Pulmonary artery endothelial cell (primary cell): ENCODE measurements around the gene C16orf87. TPM values are rescaled to one million over a fixed set of nuclear protein-coding genes. Genes with fewer than 3 reads are reported as not detected.
"Not testable (repeated sequence)": the region's sequence is repeated elsewhere in the genome, so short reads cannot be mapped to it uniquely, and the experiment has no call there.

Source experiments
- DNase-seq: peaks from one replicate; pipeline ENCODE4 v3.0.0-alpha.2; 2011; ENCODE audit warnings: low read depth, low spot score
- total RNA-seq: library from RNA; depleted of rRNA; stranded (reverse); fragments of >200 nt; gene quantifications from 2 replicates; pipeline ENCODE4 v1.2.3, GENCODE V29; 2014

C16orf87 gene, protein sequence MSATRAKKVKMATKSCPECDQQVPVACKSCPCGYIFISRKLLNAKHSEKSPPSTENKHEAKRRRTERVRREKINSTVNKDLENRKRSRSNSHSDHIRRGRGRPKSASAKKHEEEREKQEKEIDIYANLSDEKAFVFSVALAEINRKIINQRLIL
- 5.9 and 9.3 TPM in 2 replicates for total RNA-seq

DNA sequence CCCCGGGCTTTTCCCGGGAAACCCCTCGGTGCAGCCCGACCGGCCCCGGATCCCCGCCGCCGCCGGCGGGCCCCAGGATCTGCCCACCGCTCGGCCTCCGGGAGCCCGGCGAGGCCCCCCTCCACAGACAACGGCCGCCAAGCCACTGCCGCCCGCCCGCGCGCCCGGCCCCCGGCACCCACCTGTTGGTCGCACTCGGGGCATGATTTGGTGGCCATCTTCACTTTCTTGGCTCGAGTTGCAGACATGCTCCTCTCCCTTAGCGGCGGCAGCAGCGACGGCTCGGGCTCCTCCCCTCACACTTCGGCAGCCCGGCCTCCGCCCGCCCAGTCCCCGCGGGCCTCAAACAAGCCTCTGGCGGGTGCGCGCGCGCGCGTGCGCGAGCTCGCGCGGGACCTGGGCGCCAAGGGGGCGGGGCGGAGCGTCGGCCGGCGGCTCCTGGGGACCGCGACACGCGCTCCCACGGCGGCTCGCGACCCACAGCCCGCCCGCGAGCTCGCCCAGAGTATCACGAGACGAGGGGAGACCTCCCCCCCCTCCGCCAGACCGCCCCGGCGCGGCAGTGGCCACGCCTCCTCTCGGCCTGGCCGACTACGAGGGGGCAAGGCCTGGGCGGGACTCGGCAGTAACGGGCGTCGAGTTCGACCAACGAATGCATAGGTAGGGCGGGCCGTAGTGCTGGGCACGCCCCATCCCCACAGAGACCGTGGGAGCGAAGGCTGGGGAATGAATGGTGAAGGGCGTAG lies at the start of gene C16orf87:
TSS of gene C16orf87 (minus strand) at position 279 of the 746 bp plus-strand sequence. CDS start at position 248, 31 bp downstream.
- DNase-seq, result peak; percentile 77

GRCh38 chr16:46875243-46875642 lies 44.3 kb upstream of the C16orf87 start:
- DNase-seq, result no peak

- no peak for DNase-seq
These were observed 42.2 kb upstream of the C16orf87 start for GRCh38 chr16:46873201-46873600.

GRCh38 chr16:46871597-46871996 lies 40.6 kb upstream of the C16orf87 start:
- DNase-seq, result no peak

GRCh38 chr16:46868891-46869290 lies 37.9 kb upstream of the C16orf87 start:
- not testable (repeated sequence) for DNase-seq

DNA sequence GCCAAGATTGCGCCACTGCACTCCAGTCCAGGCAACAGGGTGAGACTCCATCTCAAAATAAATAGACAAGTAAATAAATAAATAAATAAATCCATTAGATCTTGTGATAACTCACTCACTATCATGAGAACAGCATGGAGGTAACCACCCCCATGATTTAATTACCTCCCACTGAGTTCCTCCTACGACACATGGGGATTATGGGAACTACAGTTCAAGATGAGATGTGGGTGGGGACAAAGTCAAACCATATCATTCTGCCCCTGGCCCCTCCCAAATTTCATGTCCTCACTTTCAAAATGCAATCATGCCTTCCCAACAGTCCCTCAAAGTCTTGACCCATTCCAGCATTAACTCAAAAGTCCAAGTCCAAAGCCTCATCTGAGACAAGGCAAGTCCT lies 36.5 kb upstream of the C16orf87 start:
- not testable (repeated sequence) for DNase-seq

- no peak for DNase-seq
These were observed 35.3 kb upstream of the C16orf87 start for GRCh38 chr16:46866286-46866685.

DNA sequence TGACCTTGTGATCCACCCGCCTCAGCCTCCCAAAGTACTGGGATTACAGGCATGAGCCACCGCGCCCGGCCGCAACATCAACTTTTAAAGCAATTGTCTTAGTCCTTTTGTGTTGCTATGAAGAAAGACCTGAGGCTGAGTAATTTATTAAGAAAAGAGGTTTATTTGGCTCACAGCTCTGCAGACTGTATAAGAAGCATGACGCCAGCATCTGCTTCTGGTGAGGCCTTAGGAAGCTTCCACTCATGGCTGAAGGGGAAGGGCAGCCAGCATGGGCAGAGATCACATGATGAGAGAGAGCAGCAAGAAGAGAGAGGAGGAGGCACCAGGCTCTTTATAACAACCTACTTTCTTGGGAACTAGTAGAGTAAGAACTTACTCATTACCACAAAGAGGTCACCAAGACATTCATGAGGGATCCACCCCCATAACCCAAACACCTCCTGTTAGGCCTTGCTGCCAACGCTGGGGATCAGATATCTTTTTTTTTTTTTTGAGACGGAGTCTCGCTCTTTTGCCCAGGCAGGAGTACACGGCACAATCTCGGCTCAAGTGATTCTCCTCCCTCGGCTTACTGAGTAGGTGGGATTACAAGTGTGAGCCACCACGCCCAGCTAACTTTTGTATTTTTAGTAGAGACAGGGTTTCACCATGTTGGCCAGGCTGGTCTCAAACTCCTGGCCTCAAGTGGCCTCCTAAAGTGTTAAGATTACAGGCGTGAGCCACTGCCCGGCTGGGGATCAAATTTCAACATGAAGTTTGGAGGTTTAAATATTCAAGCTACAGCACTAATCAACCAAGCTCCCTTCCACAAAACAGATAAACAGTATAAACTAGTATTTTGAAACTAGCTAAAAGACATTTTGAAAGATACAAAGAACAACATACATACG lies 31.8 kb upstream of the C16orf87 start:
- no peak for DNase-seq

DNA sequence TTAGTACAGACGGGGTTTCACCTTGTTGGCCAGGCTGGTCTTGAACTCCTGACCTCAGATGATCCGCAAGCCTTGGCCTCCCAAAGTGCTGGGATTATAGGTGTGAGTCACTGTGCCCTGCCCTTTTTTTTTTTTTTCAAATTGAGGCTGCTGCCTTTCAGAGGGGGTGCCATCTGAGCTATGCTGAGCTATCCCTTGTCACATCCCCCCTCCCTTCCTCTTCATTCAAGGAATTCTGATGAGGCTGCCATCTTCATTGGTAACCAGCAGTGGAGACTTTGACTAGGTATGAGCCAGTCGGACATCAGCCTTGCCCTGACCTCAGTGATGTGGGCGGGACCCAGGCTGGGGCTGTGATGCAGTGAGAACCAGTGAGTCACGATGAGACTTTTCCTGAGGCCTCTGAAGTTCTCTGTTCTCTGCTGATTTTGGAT lies 28.8 kb upstream of the C16orf87 start:
- peak; percentile 39 for DNase-seq

- DNase-seq, result no peak
These were observed 27.2 kb upstream of the C16orf87 start for GRCh38 chr16:46858151-46858550.

DNA sequence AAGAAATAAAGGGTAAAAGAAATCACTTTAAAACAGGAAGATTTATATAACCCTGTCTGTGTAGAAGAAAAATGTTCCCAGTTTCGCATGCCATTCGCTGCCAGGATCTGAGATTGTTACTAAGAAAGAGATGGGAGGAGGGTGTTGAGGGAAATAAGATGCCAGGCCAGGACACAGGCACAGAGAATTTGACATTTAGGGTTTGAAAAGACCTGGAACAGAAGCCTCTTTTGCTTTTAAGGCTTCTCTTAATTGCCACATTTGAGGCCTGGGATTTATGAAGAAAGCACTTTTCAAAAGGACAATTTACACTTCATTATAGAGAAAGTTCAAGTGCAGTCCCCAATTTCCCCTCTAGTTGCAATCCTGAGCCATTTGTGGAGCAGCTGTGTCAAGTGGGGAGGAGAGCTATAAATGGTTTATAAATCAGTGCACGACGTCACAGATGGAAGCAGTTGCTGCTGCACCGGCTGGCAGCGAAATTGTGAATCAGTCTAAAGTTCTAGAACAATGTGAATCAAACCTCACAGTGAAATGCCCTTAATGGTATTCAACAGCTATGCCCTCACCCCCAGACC lies 26.5 kb upstream of the C16orf87 start:
- DNase-seq, result no peak

DNA sequence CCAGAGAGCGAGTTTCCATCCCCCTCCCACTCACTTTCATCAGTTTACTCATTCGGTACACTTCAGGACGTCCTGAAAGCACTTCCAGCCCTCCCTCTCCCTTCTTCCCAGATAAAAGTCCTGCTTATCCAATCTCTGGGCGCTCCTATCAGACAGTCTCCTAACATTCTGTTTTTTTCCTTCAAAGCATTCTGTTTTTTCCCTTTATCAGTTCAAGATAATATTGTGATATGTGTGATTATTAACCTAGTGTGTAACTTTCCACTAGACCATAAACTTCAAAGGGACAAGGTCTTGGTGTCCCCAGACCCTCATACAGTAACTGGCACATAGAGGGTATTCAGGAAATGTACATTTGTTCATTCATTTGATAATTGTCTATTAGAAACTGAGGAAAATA lies 24.4 kb upstream of the C16orf87 start:
- no peak for DNase-seq

GRCh38 chr16:46854846-46855245 lies 23.9 kb upstream of the C16orf87 start:
- DNase-seq, result no peak

- peak; percentile 29 for DNase-seq
These were observed 22.9 kb upstream of the C16orf87 start for GRCh38 chr16:46853713-46854443.

DNA sequence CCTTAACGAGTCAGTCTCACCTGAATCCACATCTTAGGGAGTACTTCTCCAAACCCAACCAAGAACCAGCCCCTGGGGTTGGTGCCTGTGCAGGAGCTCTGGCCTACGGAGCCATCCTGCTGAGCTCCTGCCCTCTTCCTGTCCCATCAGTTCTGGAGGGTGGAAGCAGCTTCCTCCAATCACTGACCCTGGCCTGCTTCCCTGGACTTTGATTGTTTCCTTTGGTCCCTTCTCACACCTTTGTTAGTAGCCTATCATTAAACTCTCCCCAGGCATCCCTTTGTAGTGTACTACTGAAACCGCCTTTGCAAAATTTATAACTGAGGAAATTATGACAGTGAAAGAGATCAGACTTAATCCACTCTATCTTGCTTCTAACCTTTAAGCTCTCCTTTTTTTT lies 21.1 kb upstream of the C16orf87 start:
- no peak for DNase-seq

GRCh38 chr16:46850619-46851555 lies 19.9 kb upstream of the C16orf87 start:
- DNase-seq, result no peak

DNA sequence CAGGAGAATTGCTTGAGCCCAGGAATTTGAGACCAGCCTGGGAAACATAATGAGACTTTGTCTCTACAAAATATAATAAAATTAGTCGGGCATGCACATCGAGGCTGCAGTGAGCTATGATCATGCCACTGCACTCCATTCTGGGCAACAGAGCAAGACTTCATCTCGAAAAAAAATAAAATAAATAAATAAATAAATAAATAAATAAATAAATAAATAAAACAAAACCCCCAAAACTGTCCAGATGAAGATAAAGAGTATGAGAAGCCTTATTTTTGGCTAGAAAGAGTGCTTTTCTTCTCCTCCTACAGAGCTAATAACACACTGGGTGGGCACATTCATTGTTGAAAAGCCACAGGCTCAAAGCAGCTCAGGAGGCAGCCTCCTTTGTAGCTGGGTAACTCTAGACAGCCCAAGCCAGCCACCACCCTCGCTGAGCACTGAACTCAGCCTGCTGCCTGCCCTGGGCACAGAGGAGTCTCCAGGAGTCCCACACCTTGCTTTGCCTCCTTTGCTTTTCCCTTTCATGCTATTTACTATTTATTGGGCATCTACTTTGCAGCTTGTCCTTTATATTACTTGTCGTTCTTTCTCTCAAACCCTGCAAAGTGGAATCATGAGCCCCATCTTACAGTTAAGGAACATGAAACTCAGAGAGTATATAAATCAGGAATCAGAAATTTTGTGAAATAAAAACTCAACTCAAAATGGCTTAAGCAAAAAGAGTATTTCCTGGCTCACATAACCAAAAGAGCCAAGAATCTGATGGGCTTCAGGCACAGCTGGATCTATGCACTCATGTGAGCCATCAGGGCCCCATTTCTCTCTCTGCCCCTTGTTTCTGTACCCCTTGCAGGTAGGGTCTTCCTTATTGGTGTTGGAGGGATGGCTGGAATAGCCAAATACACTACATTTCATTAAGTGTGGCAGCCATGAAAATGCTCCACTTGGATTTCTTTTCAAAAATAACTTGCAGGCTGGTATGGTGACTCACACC lies 18.1 kb upstream of the C16orf87 start:
- DNase-seq, result no peak

GRCh38 chr16:46845952-46846351 lies 15.0 kb upstream of the C16orf87 start:
- DNase-seq, result no peak

GRCh38 chr16:46844771-46845170 lies 13.8 kb upstream of the C16orf87 start:
- no peak for DNase-seq
